GM19328 (cell line): ENCODE data around the gene MGAT5B.

Experiments
- ATAC-seq: cut with Tn5 transposase; IDR thresholded peaks from one replicate; pipeline ENCODE4 v1.9.1; 2021; ENCODE audit warnings: mild to moderate bottlenecking, moderate library complexity; ENCODE audit not compliant: unreplicated experiment

The MGAT5B gene

GRCh38 chr17:76879254-76879653 lies 11.1 kb downstream of the MGAT5B start:
- ATAC-seq = no peak

- ATAC-seq = no peak
Measured at GRCh38 chr17:76879691-76880090, 11.5 kb downstream of the MGAT5B start.

- ATAC-seq = no peak
Measured at GRCh38 chr17:76880268-76880667, 12.1 kb downstream of the MGAT5B start.

GRCh38 chr17:76880971-76881370 lies 12.8 kb downstream of the MGAT5B start:
- no peak for ATAC-seq

GRCh38 chr17:76881408-76881807 lies 13.2 kb downstream of the MGAT5B start:
- ATAC-seq = no peak

- ATAC-seq = no peak
Measured at GRCh38 chr17:76881966-76882365, 13.8 kb downstream of the MGAT5B start.

GRCh38 chr17:76883744-76884525 lies 15.7 kb downstream of the MGAT5B start:
- ATAC-seq = no peak

GRCh38 chr17:76884995-76885893 lies 17.0 kb downstream of the MGAT5B start:
- no peak for ATAC-seq

GRCh38 chr17:76885894-76886290 lies 17.7 kb downstream of the MGAT5B start:
- ATAC-seq = no peak

GRCh38 chr17:76886395-76886794 lies 18.2 kb downstream of the MGAT5B start:
- no peak for ATAC-seq

GRCh38 chr17:76887802-76888201 lies 19.6 kb downstream of the MGAT5B start:
- no peak for ATAC-seq

- ATAC-seq = no peak
Measured at GRCh38 chr17:76888661-76889060, 20.5 kb downstream of the MGAT5B start.

- ATAC-seq = no peak
Measured at GRCh38 chr17:76889323-76889722, 21.1 kb downstream of the MGAT5B start.

- no peak for ATAC-seq
Measured at GRCh38 chr17:76892329-76892728, 24.1 kb downstream of the MGAT5B start.

GRCh38 chr17:76893623-76894334 lies 25.6 kb downstream of the MGAT5B start:
- ATAC-seq = no peak

- no peak for ATAC-seq
Measured at GRCh38 chr17:76894842-76895241, 26.6 kb downstream of the MGAT5B start.

GRCh38 chr17:76897023-76897422 lies 28.8 kb downstream of the MGAT5B start:
- no peak for ATAC-seq

GRCh38 chr17:76899414-76899813 lies 31.2 kb downstream of the MGAT5B start:
- no peak for ATAC-seq

- no peak for ATAC-seq
Measured at GRCh38 chr17:76900723-76901122, 32.5 kb downstream of the MGAT5B start.

GRCh38 chr17:76901542-76902197 lies 33.5 kb downstream of the MGAT5B start:
- no peak for ATAC-seq

GRCh38 chr17:76902476-76902875 lies 34.3 kb downstream of the MGAT5B start:
- no peak for ATAC-seq
